Stimulated activated CD4-positive, alpha-beta T cell treated with anti-CD3 and anti-CD28 coated beads, Interleukin-1b, Interleukin-23, amount 100 ng/mL, for 48 hours (primary cell): ENCODE data around the gene GLCE.
"Not testable (repeated sequence)": the region's sequence is repeated elsewhere in the genome, so short reads cannot be mapped to it uniquely, and the experiment has no call there.

Experiments
- DNase-seq: peaks from one replicate; pipeline ENCODE4 v3.0.0-alpha.2; 2020

Gene GLCE

GRCh38 chr15:69302087-69302486 lies 141.7 kb downstream of the GLCE start:
- DNase-seq: not testable (repeated sequence)

- DNase-seq: no peak
Observed at GRCh38 chr15:69302929-69303328, 142.5 kb downstream of the GLCE start.

- DNase-seq: no peak
Observed at GRCh38 chr15:69303337-69304181, 143.1 kb downstream of the GLCE start.

GRCh38 chr15:69304182-69304545 lies 143.7 kb downstream of the GLCE start:
- DNase-seq: no peak

GRCh38 chr15:69305204-69305931 lies 144.9 kb downstream of the GLCE start:
- no peak for DNase-seq

GRCh38 chr15:69305933-69306568 lies 145.6 kb downstream of the GLCE start:
- DNase-seq: no peak

- DNase-seq: no peak
Observed at GRCh38 chr15:69307939-69308338, 147.5 kb downstream of the GLCE start.

- no peak for DNase-seq
Observed at GRCh38 chr15:69308949-69309348, 148.5 kb downstream of the GLCE start.

GRCh38 chr15:69311319-69311721 lies 150.9 kb downstream of the GLCE start:
- DNase-seq: no peak

- no peak for DNase-seq
Observed at GRCh38 chr15:69313432-69314000, 153.1 kb downstream of the GLCE start.

GRCh38 chr15:69314131-69314530 lies 153.7 kb downstream of the GLCE start:
- no peak for DNase-seq

- DNase-seq: no peak
Observed at GRCh38 chr15:69314736-69315135, 154.3 kb downstream of the GLCE start.

GRCh38 chr15:69315402-69316110 lies 155.1 kb downstream of the GLCE start:
- DNase-seq: no peak

GRCh38 chr15:69316291-69316690 lies 155.9 kb downstream of the GLCE start:
- DNase-seq: no peak

GRCh38 chr15:69317392-69317841 lies 157.0 kb downstream of the GLCE start:
- no peak for DNase-seq

- DNase-seq: no peak
Observed at GRCh38 chr15:69318033-69318432, 157.6 kb downstream of the GLCE start.

- DNase-seq: no peak
Observed at GRCh38 chr15:69319384-69320375, 159.2 kb downstream of the GLCE start.

- no peak for DNase-seq
Observed at GRCh38 chr15:69320977-69321554, 160.6 kb downstream of the GLCE start.
